Esophagus (tissue), 2 donors: ENCODE measurements around the gene TAF1C. TPM values are rescaled to one million over a fixed set of nuclear protein-coding genes. Genes with fewer than 3 reads are reported as not detected.

ENCODE experiments used
- H3K27ac ChIP-seq, 2 donors: one replicate each; pipeline ENCODE4 v1.5.1; 2013; ENCODE audit warnings: low read depth in 2 of 2, mild to moderate bottlenecking in 2 of 2, inconsistent platforms in 1 of 2, low read length in 1 of 2, moderate library complexity in 1 of 2
- H3K27me3 ChIP-seq, 2 donors: one replicate each; pipeline ENCODE4 v1.6.1; 2013; ENCODE audit warnings: low read length in 2 of 2, control low read depth in 1 of 2, mild to moderate bottlenecking in 1 of 2; ENCODE audit not compliant: insufficient read depth in 2 of 2, control insufficient read depth in 1 of 2
- H3K36me3 ChIP-seq, 2 donors: one replicate each; pipeline ENCODE4 v1.6.1; 2013; ENCODE audit warnings: low read length in 1 of 2; ENCODE audit not compliant: control insufficient read depth in 2 of 2, insufficient read depth in 2 of 2
- H3K4me1 ChIP-seq, 2 donors: one replicate each; pipeline ENCODE4 v1.6.1; 2013; ENCODE audit warnings: low read length in 1 of 2; ENCODE audit not compliant: control insufficient read depth in 2 of 2, insufficient read depth in 2 of 2
- H3K4me3 ChIP-seq, 2 donors: one replicate each; pipeline ENCODE4 v1.5.1; 2013; ENCODE audit warnings: low read length in 2 of 2, mild to moderate bottlenecking in 2 of 2, low read depth in 1 of 2, moderate library complexity in 1 of 2
- H3K9me3 ChIP-seq, 2 donors: one replicate each; pipeline ENCODE4 v1.6.1; 2013; ENCODE audit warnings: mild to moderate bottlenecking in 2 of 2, low read depth in 1 of 2, low read length in 1 of 2, moderate library complexity in 1 of 2; ENCODE audit not compliant: control insufficient read depth in 2 of 2, insufficient read depth in 1 of 2
- WGBS, 2 donors: extraction: QIAGEN DNeasy Blood & Tissue Kit; methylation state at CpG; one replicate each; pipeline ENCODE4 v1.1.7; 2013; 5-methylcytosine and 5-hydroxymethylcytosine counted together
- polyA plus RNA-seq, 2 donors: library from polyadenylated mRNA; stranded (reverse); fragments of 200-250 nt; gene quantifications; one replicate each; pipeline ENCODE4 v1.2.3, GENCODE V29; 2013
- donor health status: healthy with polysubstance abuse.
- donor health status: Bipolar disorder and iron deficiency.

The TAF1C gene
- polyA plus RNA-seq, 2 donors: 29.1 to 64.4 TPM

GRCh38 chr16:84180519-84181140 lies 6.2 kb downstream of the TAF1C start:
- no peaks in the 10 kb centered on the region for H3K9me3 ChIP-seq
- peaks cover 7 to 59% of the 10 kb centered on the region in 2 donors for H3K36me3 ChIP-seq
- H3K4me1 ChIP-seq: peaks cover 10 to 14% of the 10 kb centered on the region in 2 donors
- H3K27me3 ChIP-seq: no peaks in the 10 kb centered on the region
- 74 to 75% methylated on average over 21 of the region's 21 CpGs for WGBS, 2 donors
- no peak overlapping the region for H3K27ac ChIP-seq
- H3K4me3 ChIP-seq: no peak overlapping the region

- Histone ChIP-seq H3K4me3 (no peak overlapping the region), H3K4me1 (peaks cover 12 to 14% of the 10 kb centered on the region in 2 donors), H3K27ac (no peak overlapping the region), H3K36me3 (peaks cover 7 to 55% of the 10 kb centered on the region in 2 donors), H3K27me3 (no peaks in the 10 kb centered on the region), H3K9me3 (no peaks in the 10 kb centered on the region)
- WGBS, 2 donors: 85 to 87% methylated on average over 32 to 33 of the region's 33 CpGs
Observed at GRCh38 chr16:84179612-84180320, 7.1 kb downstream of the TAF1C start.

DNA sequence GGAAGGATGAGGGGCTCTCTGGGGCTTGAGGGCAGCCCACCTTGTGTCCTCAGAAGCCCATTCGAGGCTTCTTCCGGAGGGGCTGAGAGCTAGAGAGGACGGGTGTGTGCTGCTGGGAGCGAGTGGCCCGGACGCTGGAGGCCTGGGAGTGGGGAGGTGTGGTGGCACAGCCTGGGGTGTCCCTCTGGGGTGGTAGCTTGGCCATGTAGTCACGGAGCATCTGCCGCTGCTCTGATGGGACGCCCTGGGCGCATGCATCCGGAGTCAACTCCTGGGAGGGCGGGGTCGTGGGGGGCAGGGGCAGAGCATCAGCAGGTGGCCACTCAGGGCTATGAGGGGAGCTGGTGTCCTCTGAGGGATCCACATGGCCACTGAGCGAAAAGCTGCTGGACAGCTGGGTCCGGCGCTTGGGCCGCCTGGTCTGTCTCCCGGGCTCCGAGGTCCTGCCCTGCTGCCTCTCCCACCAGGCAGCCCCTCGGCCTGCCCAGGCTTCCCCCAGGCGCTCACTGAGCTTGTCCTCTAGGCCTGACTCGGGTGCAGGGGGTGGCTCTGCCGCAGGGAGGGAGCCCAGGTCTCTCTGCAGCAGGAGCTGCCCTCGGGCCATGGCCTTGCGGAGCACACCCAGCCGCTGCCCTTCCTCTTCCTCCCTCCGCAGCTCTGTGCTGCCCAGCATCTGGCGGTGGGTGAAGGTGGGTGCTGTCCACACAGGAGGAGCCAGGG lies 7.8 kb downstream of the TAF1C start:
- WGBS, 2 donors: 91 to 95% methylated on average over 28 of the region's 28 CpGs
- Histone ChIP-seq H3K27me3 (no peaks in the 10 kb centered on the region), H3K27ac (no peak overlapping the region), H3K9me3 (no peaks in the 10 kb centered on the region), H3K4me3 (no peak overlapping the region), H3K4me1 (peaks cover 12 to 14% of the 10 kb centered on the region in 2 donors), H3K36me3 (peaks cover 7 to 52% of the 10 kb centered on the region in 2 donors)

DNA sequence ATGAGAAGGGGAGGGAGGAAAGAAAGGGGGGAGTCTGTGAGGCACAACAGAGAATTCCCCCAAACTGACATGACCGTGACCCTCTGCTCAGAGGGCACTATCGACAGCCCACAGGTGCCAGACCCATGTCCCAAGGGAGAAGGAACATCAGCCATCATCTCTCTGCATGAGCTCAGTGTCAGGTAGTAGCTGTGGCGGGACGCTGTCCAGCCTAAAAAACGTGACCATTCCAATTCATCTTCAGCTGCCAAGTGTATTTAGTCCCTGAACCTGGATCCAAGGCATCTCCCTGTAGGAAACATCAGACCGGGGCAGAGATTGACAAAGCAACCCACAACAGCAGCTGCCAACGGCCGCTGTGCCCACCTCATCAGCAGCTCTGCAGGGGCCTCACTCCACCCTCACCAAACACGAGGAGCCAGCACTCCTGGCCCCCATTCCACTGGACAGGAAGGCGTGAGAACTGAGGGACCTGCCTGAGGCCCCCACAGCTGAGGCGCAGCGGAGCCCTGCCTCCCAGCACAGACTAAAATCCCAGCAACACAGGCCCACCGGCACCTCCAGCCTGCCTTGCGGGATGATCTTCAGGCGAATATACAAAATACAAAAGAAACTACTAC lies 8.6 kb downstream of the TAF1C start:
- 79 to 85% methylated on average over 15 of the region's 15 CpGs for WGBS, 2 donors
- H3K27me3 ChIP-seq: no peaks in the 10 kb centered on the region
- no peaks in the 10 kb centered on the region for H3K9me3 ChIP-seq
- H3K4me1 ChIP-seq: peaks cover 12 to 14% of the 10 kb centered on the region in 2 donors
- peaks cover 7 to 47% of the 10 kb centered on the region in 2 donors for H3K36me3 ChIP-seq
- no peak overlapping the region for H3K4me3 ChIP-seq
- H3K27ac ChIP-seq: peak overlapping the region in 1 of 2 donors; percentile 68

DNA sequence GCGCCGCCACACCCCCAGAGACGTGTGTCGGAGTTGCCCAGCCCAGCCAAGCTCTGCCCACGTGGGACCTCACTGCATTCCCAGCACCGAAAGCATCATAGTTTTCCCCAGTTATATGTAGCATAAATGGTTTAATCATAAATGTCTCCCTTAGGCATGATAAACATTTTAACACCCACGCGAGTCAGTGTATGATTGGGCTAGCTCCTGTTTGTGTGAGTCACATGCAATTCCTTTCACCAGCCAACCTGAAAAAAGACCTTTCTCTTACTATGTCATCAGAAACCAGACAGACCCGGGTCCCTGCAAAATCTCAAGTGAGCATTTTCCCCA lies 9.2 kb downstream of the TAF1C start:
- Histone ChIP-seq H3K27me3 (no peaks in the 10 kb centered on the region), H3K36me3 (peaks cover 7 to 42% of the 10 kb centered on the region in 2 donors), H3K9me3 (no peaks in the 10 kb centered on the region), H3K4me3 (no peak overlapping the region), H3K4me1 (peaks cover 12 to 14% of the 10 kb centered on the region in 2 donors), H3K27ac (peak overlapping the region; percentile 63 to 68)
- 25 to 49% methylated on average over 9 of the region's 9 CpGs for WGBS, 2 donors

DNA sequence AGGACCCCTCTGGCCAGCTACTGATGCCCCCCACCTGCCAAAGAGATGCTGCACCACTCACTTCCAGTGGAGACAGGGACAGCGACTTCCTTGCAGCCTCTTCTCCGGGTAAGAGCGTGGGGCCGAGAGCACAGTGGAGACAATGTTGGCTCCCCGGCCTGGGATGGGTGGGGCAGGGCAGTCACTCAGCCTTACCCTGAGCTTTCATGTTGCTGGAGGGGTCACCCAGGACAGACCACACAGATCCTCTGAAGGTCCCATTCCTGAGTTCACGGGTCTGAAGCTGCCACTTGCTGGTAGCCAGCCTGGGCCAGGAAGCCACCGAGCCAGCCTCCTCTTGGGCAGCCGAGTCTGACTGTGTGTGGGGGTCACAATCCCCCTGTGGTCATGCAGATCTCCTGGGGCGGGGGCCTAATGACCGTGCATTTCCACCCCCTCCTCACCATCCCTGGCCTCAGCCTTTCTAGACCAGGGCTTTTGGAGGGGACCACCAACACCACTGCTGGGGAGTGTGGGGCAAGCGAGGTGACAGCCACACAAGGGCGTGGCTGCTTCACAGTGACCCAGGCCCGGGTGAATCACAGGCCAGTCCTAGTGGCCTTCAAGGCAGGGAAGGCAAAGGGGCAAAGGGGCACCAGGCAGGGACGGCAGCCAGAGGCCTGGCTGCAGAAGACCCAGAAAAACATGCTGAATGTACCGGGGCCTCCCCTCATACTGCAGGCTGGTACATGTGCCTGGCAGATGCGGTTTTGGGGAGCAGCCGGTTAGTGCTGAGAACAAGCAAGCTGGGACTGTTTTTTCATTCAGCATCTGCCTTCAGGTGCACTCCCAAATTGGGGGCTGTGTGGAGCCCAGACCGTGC lies 10.4 kb downstream of the TAF1C start:
- Histone ChIP-seq H3K4me3 (no peak overlapping the region), H3K27ac (peak overlapping the region; percentile 56 to 63)

DNA sequence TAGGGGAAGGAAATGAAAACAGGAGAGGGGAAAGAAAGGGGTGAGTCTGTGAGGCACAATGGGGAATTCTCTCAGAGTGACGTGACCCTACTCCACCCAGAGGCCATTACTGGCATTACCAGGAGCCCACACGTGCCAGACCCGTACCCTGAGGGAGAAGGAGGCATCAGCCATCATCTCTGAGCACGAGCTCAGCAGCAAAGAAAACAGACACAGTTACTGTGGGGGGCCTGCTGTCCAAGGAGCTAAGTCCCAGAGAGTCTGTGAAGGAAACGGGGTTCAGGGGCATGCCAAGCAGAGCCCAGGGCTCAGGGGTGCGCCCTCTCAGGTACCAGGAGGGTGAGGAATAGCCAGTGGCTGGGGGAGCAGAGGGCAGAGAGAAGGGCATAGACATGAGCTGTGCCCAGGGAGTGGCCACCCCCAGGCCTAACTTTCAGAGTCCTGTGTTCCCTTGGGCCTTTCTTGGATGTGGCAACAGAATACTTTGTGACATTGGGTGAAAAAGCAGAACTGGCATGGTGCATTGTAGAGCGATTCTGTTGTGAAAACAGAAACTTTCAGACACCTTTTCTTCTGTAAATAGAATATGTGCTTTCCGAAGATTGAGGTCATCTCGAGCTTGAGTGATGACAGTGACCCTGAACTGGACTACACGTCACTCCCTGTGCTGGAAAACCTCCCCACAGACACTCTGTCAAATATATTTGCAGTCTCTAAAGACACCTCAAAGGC lies 11.3 kb downstream of the TAF1C start:
- no peak overlapping the region for H3K27ac ChIP-seq

More for the DNA sequence above, 10.4 kb downstream of the TAF1C start:
- Histone ChIP-seq H3K9me3 (no peaks in the 10 kb centered on the region), H3K36me3 (peaks cover 7 to 30% of the 10 kb centered on the region in 2 donors), H3K27me3 (no peaks in the 10 kb centered on the region), H3K4me1 (peaks cover 12 to 14% of the 10 kb centered on the region in 2 donors)
- 49 to 51% methylated on average over 18 of the region's 18 CpGs for WGBS, 2 donors

GRCh38 chr16:84174396-84174795 lies 12.5 kb downstream of the TAF1C start:
- Histone ChIP-seq H3K27me3 (no peaks in the 10 kb centered on the region), H3K4me3 (no peak overlapping the region), H3K36me3 (peaks cover 7 to 13% of the 10 kb centered on the region in 2 donors), H3K4me1 (peaks cover 12 to 14% of the 10 kb centered on the region in 2 donors), H3K27ac (no peak overlapping the region), H3K9me3 (no peaks in the 10 kb centered on the region)
- 70 to 72% methylated on average over 11 of the region's 11 CpGs for WGBS, 2 donors

More for the DNA sequence above, 11.3 kb downstream of the TAF1C start:
- Histone ChIP-seq H3K27me3 (no peaks in the 10 kb centered on the region), H3K36me3 (peaks cover 7 to 22% of the 10 kb centered on the region in 2 donors), H3K9me3 (no peaks in the 10 kb centered on the region), H3K4me1 (peaks cover 12 to 14% of the 10 kb centered on the region in 2 donors), H3K4me3 (no peak overlapping the region)
- WGBS, 2 donors: 32 to 62% methylated on average over 10 of the region's 10 CpGs
